ENCODE data around the gene SPAG9. TPM values are rescaled to one million over a fixed set of nuclear protein-coding genes. Genes with fewer than 3 reads are reported as not detected.

The SPAG9 gene
- total and polyA plus RNA-seq, 2 of the 8 experiments (the other 6 are each of a cell fraction or from before 2014, with no cell fraction given), result 9.8 to 63.8 TPM

GRCh38 chr17:51121620-51122472, 1.2 kb upstream of the SPAG9 start (continued):
- TF ChIP-seq GTF2F1 (IDR thresholded peaks at IDR 0.05; ENCODE audit: borderline replicate concordance, low read depth, low read length) (no peak), EP300 (IDR thresholded peaks at IDR 0.05; ENCODE audit: borderline replicate concordance in 1 of 2, low read depth in 2 of 2, low read length in 2 of 2) (no peak), TAF7 (optimal IDR thresholded peaks at IDR 0.05; ENCODE audit: borderline replicate concordance, low read depth, low read length) (no peak), POLR2A (IDR thresholded peaks at IDR 0.05; ENCODE audit: control extremely low read depth in 1 of 2, low read depth in 2 of 2, low read length in 2 of 2) (peak; percentile 69 to 76), E2F6 (IDR thresholded peaks at IDR 0.05) (peak; percentile 12; the same call in 1 of the 2 replicates), SIN3A (conservative IDR thresholded peaks at IDR 0.05 in 1 of 2, IDR thresholded peaks at IDR 0.05 in 1 of 2; ENCODE audit: low read depth in 1 of 2, low read length in 2 of 2) (0 out of 4 replicates have a peak, but pooled peaks have one; percentile 16 to 27), CBX5 (IDR thresholded peaks at IDR 0.05; ENCODE audit: low read depth, low read length) (no peak), SP4 (IDR thresholded peaks at IDR 0.05; ENCODE audit: low read length) (no peak), POLR2AphosphoS5 (IDR thresholded peaks at IDR 0.05; ENCODE audit: low read depth, low read length) (peak; percentile 88), EGR1 (IDR thresholded peaks at IDR 0.05; ENCODE audit: borderline replicate concordance, low read depth, low read length) (peak; percentile 93), BACH1 (IDR thresholded peaks at IDR 0.05; ENCODE audit: low read length) (peak; percentile 47; the same call in 1 of the 2 replicates), NANOG (IDR thresholded peaks at IDR 0.05; ENCODE audit: insufficient read depth, low read depth, low read length, poor library complexity, severe bottlenecking) (no peak), CHD2 (IDR thresholded peaks at IDR 0.05; ENCODE audit: low read length) (no peak), RNF2 (IDR thresholded peaks at IDR 0.05; ENCODE audit: borderline replicate concordance, low read depth, low read length, missing control alignments, poor library complexity, severe bottlenecking) (no peak)

Data from H1 (cell line).